PC-9 (cell line): Measurements from ENCODE around the gene IMPA2.

Source experiments
- EZH2 ChIP-seq: fragments of 200-600 bp; sonication (generic); IDR thresholded peaks from 2 replicates; pipeline ENCODE4 v1.8.0; 2017; ENCODE audit warnings: antibody characterized with exemption, low read depth
- TF ChIP-seq, protein P1 (sequence below): fragments of 200-600 bp; sonication (generic); conservative IDR thresholded peaks from 2 replicates; pipeline ENCODE4 v1.6.1; 2017; ENCODE audit warnings: mixed run types, antibody characterized with exemption, mild to moderate bottlenecking, moderate library complexity

DNA sequence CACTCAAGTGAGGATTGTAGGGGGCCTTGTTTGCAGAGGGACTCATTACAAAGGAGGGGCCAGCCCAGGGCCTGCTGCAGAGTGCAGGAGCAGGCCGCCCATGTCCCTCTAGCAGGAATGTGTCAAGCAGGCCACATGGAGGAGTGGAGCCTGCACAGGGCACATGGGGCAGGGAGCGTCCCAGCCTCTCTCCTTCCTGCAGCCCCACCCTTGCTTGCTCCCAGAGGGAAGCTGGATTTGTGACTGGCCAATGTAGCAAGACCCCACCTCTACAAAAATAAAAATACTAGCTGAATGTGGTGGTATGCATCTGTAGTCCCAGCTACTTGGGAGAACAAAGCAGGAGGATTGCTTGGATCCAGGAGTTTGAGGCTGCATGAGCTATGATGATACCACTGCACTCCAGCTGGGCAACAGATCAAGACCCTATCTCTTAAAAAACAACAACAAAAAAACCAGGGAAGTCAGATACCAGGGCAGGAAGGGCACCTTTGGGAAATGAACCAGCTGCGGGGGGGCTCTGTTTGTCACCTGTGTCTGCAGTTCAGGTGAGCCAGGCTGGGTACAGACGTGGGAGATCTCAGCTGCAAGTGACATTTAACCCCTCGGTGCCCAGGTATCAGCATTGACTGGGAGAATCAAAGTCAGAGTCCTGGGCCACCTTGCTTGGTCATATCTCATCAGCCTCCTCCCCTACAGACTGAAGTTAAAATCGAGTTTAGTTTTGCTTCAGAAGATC is 27.7 kb downstream of the IMPA2 start:
- TF ChIP-seq, protein P1, sequence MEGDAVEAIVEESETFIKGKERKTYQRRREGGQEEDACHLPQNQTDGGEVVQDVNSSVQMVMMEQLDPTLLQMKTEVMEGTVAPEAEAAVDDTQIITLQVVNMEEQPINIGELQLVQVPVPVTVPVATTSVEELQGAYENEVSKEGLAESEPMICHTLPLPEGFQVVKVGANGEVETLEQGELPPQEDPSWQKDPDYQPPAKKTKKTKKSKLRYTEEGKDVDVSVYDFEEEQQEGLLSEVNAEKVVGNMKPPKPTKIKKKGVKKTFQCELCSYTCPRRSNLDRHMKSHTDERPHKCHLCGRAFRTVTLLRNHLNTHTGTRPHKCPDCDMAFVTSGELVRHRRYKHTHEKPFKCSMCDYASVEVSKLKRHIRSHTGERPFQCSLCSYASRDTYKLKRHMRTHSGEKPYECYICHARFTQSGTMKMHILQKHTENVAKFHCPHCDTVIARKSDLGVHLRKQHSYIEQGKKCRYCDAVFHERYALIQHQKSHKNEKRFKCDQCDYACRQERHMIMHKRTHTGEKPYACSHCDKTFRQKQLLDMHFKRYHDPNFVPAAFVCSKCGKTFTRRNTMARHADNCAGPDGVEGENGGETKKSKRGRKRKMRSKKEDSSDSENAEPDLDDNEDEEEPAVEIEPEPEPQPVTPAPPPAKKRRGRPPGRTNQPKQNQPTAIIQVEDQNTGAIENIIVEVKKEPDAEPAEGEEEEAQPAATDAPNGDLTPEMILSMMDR, result no peak
- no peak for TF ChIP-seq EZH2
